Liver (tissue), 9 donors: ENCODE results near the gene RIMKLA. TPM values are rescaled to one million over a fixed set of nuclear protein-coding genes. Genes with fewer than 3 reads are reported as not detected.

Experiments
- DNase-seq: peaks from one replicate; pipeline ENCODE4 v3.0.0-alpha.2; 2017; ENCODE audit warnings: low spot score
- H3K27ac ChIP-seq, 2 donors: one replicate each; pipeline ENCODE4 v1.7.0; 2013; ENCODE audit warnings: inconsistent platforms in 2 of 2, low read length in 2 of 2, control low read depth in 1 of 2, low read depth in 1 of 2, mild to moderate bottlenecking in 1 of 2
- H3K27me3 ChIP-seq, 4 donors: one replicate each; pipeline versions ENCODE4 v1.6.1 to v1.7.0; 2013; ENCODE audit warnings: low read length in 3 of 4, inconsistent platforms in 1 of 4, mild to moderate bottlenecking in 1 of 4, moderate library complexity in 1 of 4; ENCODE audit not compliant: control insufficient read depth in 4 of 4, insufficient read depth in 4 of 4
- H3K36me3 ChIP-seq, 4 donors: one replicate each; pipeline versions ENCODE4 v1.6.1 to v1.7.0; 2013; ENCODE audit warnings: low read length in 3 of 4, mild to moderate bottlenecking in 3 of 4, low read depth in 1 of 4, moderate library complexity in 1 of 4; ENCODE audit not compliant: control insufficient read depth in 4 of 4, insufficient read depth in 3 of 4
- H3K4me1 ChIP-seq, 4 donors: one replicate each; pipeline versions ENCODE4 v1.6.1 to v1.7.0; 2013; ENCODE audit warnings: low read length in 3 of 4, mild to moderate bottlenecking in 3 of 4, moderate library complexity in 1 of 4; ENCODE audit not compliant: control insufficient read depth in 4 of 4, insufficient read depth in 4 of 4
- H3K4me3 ChIP-seq, 3 donors: one replicate each; pipeline versions ENCODE4 v1.6.1 to v1.7.0; 2013; ENCODE audit warnings: low read length in 3 of 3, control low read depth in 1 of 3, low read depth in 1 of 3, mild to moderate bottlenecking in 1 of 3
- H3K9ac ChIP-seq, 2 donors: one replicate each; pipeline ENCODE4 v1.7.0; 2013; ENCODE audit warnings: low read length in 2 of 2, mild to moderate bottlenecking in 2 of 2, moderate library complexity in 2 of 2, control low read depth in 1 of 2, low read depth in 1 of 2
- H3K9me3 ChIP-seq, 4 donors: one replicate each; pipeline versions ENCODE4 v1.6.1 to v1.7.0; 2013; ENCODE audit warnings: low read length in 3 of 4; ENCODE audit not compliant: control insufficient read depth in 4 of 4
- ATF3 ChIP-seq: IDR thresholded peaks from 2 replicates; pipeline ENCODE4 v1.6.1; 2016; ENCODE audit warnings: antibody characterized with exemption
- CTCF ChIP-seq: fragments of 150-350 bp; IDR thresholded peaks from 2 replicates; pipeline ENCODE4 v1.5.1; 2017; ENCODE audit warnings: improper control_type of control experiment, low read depth, low read length; ENCODE audit not compliant: missing input control
- EGR1 ChIP-seq, 2 donors: IDR thresholded peaks; 2 replicates each; pipeline ENCODE4 v1.6.1; 2016 to 2018; ENCODE audit warnings: antibody characterized with exemption in 2 of 2, low read depth in 2 of 2
- FOXA2 ChIP-seq: IDR thresholded peaks from 2 replicates; pipeline ENCODE4 v1.6.1; 2016; ENCODE audit warnings: antibody characterized with exemption
- JUND ChIP-seq, 2 donors: IDR thresholded peaks; 2 replicates each; pipeline ENCODE4 v1.6.1; 2016; ENCODE audit warnings: antibody characterized with exemption in 2 of 2
- MAX ChIP-seq: IDR thresholded peaks from 2 replicates; pipeline ENCODE4 v1.6.1; 2016; ENCODE audit warnings: antibody characterized with exemption
- NR2F2 ChIP-seq: IDR thresholded peaks from 2 replicates; pipeline ENCODE4 v1.6.1; 2016; ENCODE audit warnings: antibody characterized with exemption
- RXRA ChIP-seq, 2 donors: IDR thresholded peaks; 2 replicates each; pipeline ENCODE4 v1.6.1; 2017 to 2018; ENCODE audit warnings: antibody characterized with exemption in 2 of 2, mild to moderate bottlenecking in 1 of 2
- SP1 ChIP-seq: IDR thresholded peaks from 2 replicates; pipeline ENCODE4 v1.6.1; 2018; ENCODE audit warnings: antibody characterized with exemption, mild to moderate bottlenecking
- TAF1 ChIP-seq: conservative IDR thresholded peaks from 2 replicates; pipeline ENCODE4 v1.6.1; 2016; ENCODE audit warnings: antibody characterized with exemption, mild to moderate bottlenecking
- YY1 ChIP-seq: IDR thresholded peaks from 2 replicates; pipeline ENCODE4 v1.6.1; 2016; ENCODE audit warnings: antibody characterized with exemption, mild to moderate bottlenecking
- ZBTB33 ChIP-seq: IDR thresholded peaks from 2 replicates; pipeline ENCODE4 v1.6.1; 2016; ENCODE audit warnings: antibody characterized with exemption
- WGBS: extraction: QIAGEN DNeasy Blood & Tissue Kit; methylation state at CpG from one replicate; pipeline ENCODE4 v1.1.7; 2013; 5-methylcytosine and 5-hydroxymethylcytosine counted together
- polyA plus RNA-seq, 2 donors: library from polyadenylated mRNA; stranded (reverse) in 1 of 2; unstranded in 1 of 2; fragments of 200-250 nt in 1 of 2; fragments of >200 nt in 1 of 2; fragmentation: Nextera tagmentation in 1 of 2; extraction: Ambion mirVana in 1 of 2; gene quantifications; one replicate each; pipeline versions ENCODE4 v1.2.1 to v1.2.3, GENCODE V29; 2013 to 2015
- total RNA-seq, 2 donors: library from RNA; depleted of rRNA; stranded (reverse); fragments of >200 nt; gene quantifications; one replicate each; pipeline ENCODE4 v1.2.3, GENCODE V29; 2014
- donor health status: healthy.
- donor health status: healthy.
- donor health status: healthy.
- donor health status: healthy.
- donor health status: healthy.

The RIMKLA gene
- total and polyA plus RNA-seq, 4 donors: 0.03 to 0.09 (median 0.08) TPM

- no peak for TF ChIP-seq NR2F2
- TF ChIP-seq ATF3: no peak
- TF ChIP-seq TAF1: no peak
- TF ChIP-seq CTCF: no peak
These were observed 34.2 kb downstream of the RIMKLA start (continued) for GRCh38 chr1:42414551-42415496.

GRCh38 chr1:42417166-42417565 is 36.6 kb downstream of the RIMKLA start:
- Histone ChIP-seq H3K4me3 (no peak overlapping the region), H3K9me3 (no peaks in the 10 kb centered on the region), H3K4me1 (peaks cover 0 to 12% (median 10%) of the 10 kb centered on the region in 4 donors), H3K27me3 (no peaks in the 10 kb centered on the region), H3K27ac (no peak overlapping the region), H3K9ac (no peak overlapping the region), H3K36me3 (no peaks in the 10 kb centered on the region)
- WGBS: 89% methylated on average over 3 of the region's 3 CpGs
- no peak for DNase-seq
- TF ChIP-seq ZBTB33 (no peak), NR2F2 (no peak), MAX (no peak), SP1 (no peak), FOXA2 (no peak), RXRA (IDR thresholded peaks at IDR 0.05) (no peak)

GRCh38 chr1:42418516-42418915 is 37.9 kb downstream of the RIMKLA start:
- no peaks in the 10 kb centered on the region for H3K27me3 ChIP-seq
- TF ChIP-seq EGR1 (IDR thresholded peaks at IDR 0.05; ENCODE audit: low read depth in 2 of 2): no peak
- TF ChIP-seq JUND (IDR thresholded peaks at IDR 0.05): no peak
- no peak for TF ChIP-seq SP1
- no peak for TF ChIP-seq ATF3
- no peak for TF ChIP-seq FOXA2
- TF ChIP-seq YY1: no peak
- TF ChIP-seq MAX: no peak
- peaks cover 0 to 17% (median 13%) of the 10 kb centered on the region in 4 donors for H3K4me1 ChIP-seq
- no peaks in the 10 kb centered on the region for H3K36me3 ChIP-seq
- DNase-seq: no peak
- 96% methylated on average over 1 of the region's 1 CpG for WGBS
- no peak overlapping the region for H3K9ac ChIP-seq
- H3K4me3 ChIP-seq: no peak overlapping the region
- H3K9me3 ChIP-seq: no peaks in the 10 kb centered on the region
- no peak overlapping the region for H3K27ac ChIP-seq
